Esophagus muscularis mucosa (tissue), 4 donors: Measurements from ENCODE around the gene BICD2.

Source experiments
- EP300 ChIP-seq: sonication (generic); formaldehyde crosslinking; IDR thresholded peaks from one replicate; pipeline ENCODE4 v1.6.1; 2017; ENCODE audit warnings: antibody characterized with exemption
- POLR2A ChIP-seq: fragments of 450-650 bp; IDR thresholded peaks from one replicate; pipeline ENCODE4 v1.6.1; 2017; ENCODE audit warnings: antibody characterized with exemption, moderate library complexity, mild to moderate bottlenecking, low read depth
- POLR2AphosphoS5 ChIP-seq, 2 donors: sonication (generic); formaldehyde crosslinking; IDR thresholded peaks; one replicate each; pipeline ENCODE4 v1.6.1; 2017; ENCODE audit warnings: antibody characterized with exemption in 2 of 2
- TF ChIP-seq, protein P1 (sequence below), 3 experiments: fragments of 200-600 bp in 2 of 3; fragments of 450-650 bp in 1 of 3; sonication (generic) in 2 of 3; IDR thresholded peaks; one replicate each; pipeline ENCODE4 v1.5.1; 2017 to 2019; ENCODE audit warnings: antibody characterized with exemption in 3 of 3, mild to moderate bottlenecking in 2 of 3, moderate library complexity in 1 of 3

- TF ChIP-seq, protein P1, sequence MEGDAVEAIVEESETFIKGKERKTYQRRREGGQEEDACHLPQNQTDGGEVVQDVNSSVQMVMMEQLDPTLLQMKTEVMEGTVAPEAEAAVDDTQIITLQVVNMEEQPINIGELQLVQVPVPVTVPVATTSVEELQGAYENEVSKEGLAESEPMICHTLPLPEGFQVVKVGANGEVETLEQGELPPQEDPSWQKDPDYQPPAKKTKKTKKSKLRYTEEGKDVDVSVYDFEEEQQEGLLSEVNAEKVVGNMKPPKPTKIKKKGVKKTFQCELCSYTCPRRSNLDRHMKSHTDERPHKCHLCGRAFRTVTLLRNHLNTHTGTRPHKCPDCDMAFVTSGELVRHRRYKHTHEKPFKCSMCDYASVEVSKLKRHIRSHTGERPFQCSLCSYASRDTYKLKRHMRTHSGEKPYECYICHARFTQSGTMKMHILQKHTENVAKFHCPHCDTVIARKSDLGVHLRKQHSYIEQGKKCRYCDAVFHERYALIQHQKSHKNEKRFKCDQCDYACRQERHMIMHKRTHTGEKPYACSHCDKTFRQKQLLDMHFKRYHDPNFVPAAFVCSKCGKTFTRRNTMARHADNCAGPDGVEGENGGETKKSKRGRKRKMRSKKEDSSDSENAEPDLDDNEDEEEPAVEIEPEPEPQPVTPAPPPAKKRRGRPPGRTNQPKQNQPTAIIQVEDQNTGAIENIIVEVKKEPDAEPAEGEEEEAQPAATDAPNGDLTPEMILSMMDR (IDR thresholded peaks at IDR 0.05) = no peak
- TF ChIP-seq POLR2A (no peak), POLR2AphosphoS5 (IDR thresholded peaks at IDR 0.05) (no peak), EP300 (no peak)
Observed at GRCh38 chr9:92756792-92757191, 7.8 kb downstream of the BICD2 start.
